MM.1S (cell line): Measurements from ENCODE around the gene DEPDC7.

Source experiments
- DNase-seq: peaks from one replicate; pipeline ENCODE4 v3.0.0-alpha.2; 2015
- H2AFZ ChIP-seq: fragments of 300-600 bp; sonication (generic); 2 replicates; pipeline ENCODE4 v1.6.0; 2016; ENCODE audit warnings: antibody characterized with exemption, low read length
- H3F3A ChIP-seq: fragments of 300-600 bp; sonication (generic); 2 replicates; pipeline ENCODE4 v1.6.1; 2016; ENCODE audit warnings: mild to moderate bottlenecking, antibody characterized with exemption, low read length, moderate library complexity, mixed read lengths; ENCODE audit not compliant: insufficient read depth
- H3K27ac ChIP-seq: fragments of 300-600 bp; sonication (generic); 2 replicates; pipeline ENCODE4 v1.5.1; 2016; ENCODE audit warnings: mild to moderate bottlenecking, low read length
- H3K27me3 ChIP-seq: fragments of 300-600 bp; sonication (generic); replicated peaks from 2 replicates; pipeline ENCODE4 v1.6.0; 2016; ENCODE audit warnings: low read length; ENCODE audit not compliant: insufficient read depth
- H3K36me3 ChIP-seq: fragments of 300-600 bp; sonication (generic); replicated peaks from 2 replicates; pipeline ENCODE4 v1.6.1; 2016; ENCODE audit warnings: mild to moderate bottlenecking, low read length, mixed read lengths; ENCODE audit not compliant: insufficient read depth
- H3K4me1 ChIP-seq: fragments of 300-600 bp; sonication (generic); 2 replicates; pipeline ENCODE4 v1.6.1; 2016; ENCODE audit warnings: low read length, mixed read lengths
- H3K4me2 ChIP-seq: fragments of 300-600 bp; sonication (generic); 2 replicates; pipeline ENCODE4 v1.6.0; 2016; ENCODE audit warnings: low read depth, low read length
- H3K4me3 ChIP-seq: fragments of 300-600 bp; sonication (generic); 2 replicates; pipeline ENCODE4 v1.5.1; 2016; ENCODE audit warnings: low read length, mixed read lengths
- H3K79me2 ChIP-seq: fragments of 300-600 bp; sonication (generic); 2 replicates; pipeline ENCODE4 v1.6.1; 2016; ENCODE audit warnings: mixed run types, low read length, mixed read lengths
- H3K9ac ChIP-seq: fragments of 300-600 bp; sonication (generic); 2 replicates; pipeline ENCODE4 v1.6.1; 2016; ENCODE audit warnings: low read length, mixed read lengths
- H3K9me2 ChIP-seq: fragments of 300-600 bp; sonication (generic); replicated peaks from 2 replicates; pipeline ENCODE4 v1.6.1; 2016; ENCODE audit warnings: mild to moderate bottlenecking, low read length, mixed read lengths; ENCODE audit not compliant: insufficient read depth
- H3K9me3 ChIP-seq: fragments of 300-600 bp; sonication (generic); replicated peaks from 2 replicates; pipeline ENCODE4 v1.6.1; 2016; ENCODE audit warnings: mild to moderate bottlenecking, low read length, mixed read lengths; ENCODE audit not compliant: insufficient read depth
- H4K20me1 ChIP-seq: fragments of 300-600 bp; sonication (generic); 2 replicates; pipeline ENCODE4 v1.6.1; 2016; ENCODE audit warnings: mild to moderate bottlenecking, low read length, moderate library complexity, mixed read lengths; ENCODE audit not compliant: insufficient read depth
- CTCF ChIP-seq: fragments of 300-600 bp; sonication (generic); IDR thresholded peaks from 2 replicates; pipeline ENCODE4 v1.5.1; 2016; ENCODE audit warnings: antibody characterized with exemption, low read length, mixed read lengths
- EZH2 ChIP-seq: fragments of 300-600 bp; sonication (generic); optimal IDR thresholded peaks from 2 replicates; pipeline ENCODE3; 2017; ENCODE audit warnings: low read depth, mild to moderate bottlenecking, antibody characterized with exemption, low read length, mixed read lengths
- EZH2phosphoT487 ChIP-seq: fragments of 300-600 bp; sonication (generic); IDR thresholded peaks from 2 replicates; pipeline ENCODE4 v1.6.1; 2018; ENCODE audit warnings: antibody characterized with exemption, low read length

DEPDC7 gene

GRCh38 chr11:33018840-33019239 is 3.2 kb downstream of the DEPDC7 start:
- no peaks in the 10 kb centered on the region for H3K79me2 ChIP-seq
- no peak overlapping the region for H3K27ac ChIP-seq
- no peaks in the 10 kb centered on the region for H3F3A ChIP-seq
- H3K9me2 ChIP-seq = no peaks in the 10 kb centered on the region
- H3K4me3 ChIP-seq = no peak overlapping the region
- no peak for DNase-seq
- H3K9ac ChIP-seq = no peak overlapping the region
- H2AFZ ChIP-seq = no peak overlapping the region
- H3K4me2 ChIP-seq = no peak overlapping the region
- no peaks in the 10 kb centered on the region for H3K36me3 ChIP-seq
- H4K20me1 ChIP-seq = no peaks in the 10 kb centered on the region
- H3K27me3 ChIP-seq = no peaks in the 10 kb centered on the region
- TF ChIP-seq EZH2phosphoT487 = no peak
- no peak for TF ChIP-seq EZH2
- no peak for TF ChIP-seq CTCF
- no peaks in the 10 kb centered on the region for H3K4me1 ChIP-seq
- H3K9me3 ChIP-seq = no peaks in the 10 kb centered on the region

DNA sequence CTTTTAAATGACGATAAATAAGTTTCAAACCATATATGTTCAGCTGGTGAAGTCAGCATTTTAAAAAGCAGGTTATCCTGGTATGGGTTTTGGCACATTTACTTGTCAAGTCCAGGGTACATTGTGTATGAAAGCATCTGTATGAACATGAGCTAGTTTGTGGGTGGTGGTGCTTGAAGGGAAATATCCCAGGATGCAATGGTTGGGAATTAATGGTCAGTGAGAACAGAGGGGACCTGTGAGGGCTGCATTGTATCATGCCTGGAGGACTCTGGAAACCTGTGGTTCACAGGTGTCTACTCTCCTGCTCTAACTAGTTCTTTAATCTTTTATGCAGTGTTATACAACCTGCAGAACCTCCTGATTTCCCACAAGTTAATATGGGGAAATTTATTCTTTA is 5.8 kb downstream of the DEPDC7 start:
- no peak for TF ChIP-seq EZH2
- TF ChIP-seq CTCF = no peak
- no peak for TF ChIP-seq EZH2phosphoT487
- Histone ChIP-seq H2AFZ (no peak overlapping the region), H3K4me1 (no peaks in the 10 kb centered on the region), H4K20me1 (no peaks in the 10 kb centered on the region), H3K9ac (no peak overlapping the region), H3K4me3 (no peak overlapping the region), H3F3A (no peaks in the 10 kb centered on the region), H3K27ac (no peak overlapping the region), H3K36me3 (no peaks in the 10 kb centered on the region), H3K27me3 (no peaks in the 10 kb centered on the region), H3K79me2 (no peaks in the 10 kb centered on the region), H3K9me3 (no peaks in the 10 kb centered on the region), H3K9me2 (no peaks in the 10 kb centered on the region), H3K4me2 (no peak overlapping the region)
- DNase-seq = no peak

DNA sequence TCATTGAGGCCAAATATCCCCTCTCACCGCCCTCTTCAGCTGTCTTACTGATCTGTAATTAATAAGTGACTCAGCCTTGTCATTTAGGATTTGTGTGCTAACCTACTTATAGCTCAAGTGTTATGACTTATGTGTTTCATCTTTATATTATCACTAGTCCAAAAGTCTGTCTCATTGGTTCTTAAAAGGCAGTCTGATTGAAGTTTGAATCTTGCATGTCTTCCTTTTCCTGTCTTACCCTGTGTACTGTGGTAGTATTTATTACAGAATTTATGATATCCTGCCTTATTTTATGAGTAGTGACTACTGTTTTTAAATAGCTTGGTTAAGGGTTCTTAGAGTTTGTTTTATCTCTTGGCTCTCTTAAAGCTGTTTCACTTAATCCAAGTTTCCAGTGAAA is 6.3 kb downstream of the DEPDC7 start:
- DNase-seq = no peak
- H3K9me2 ChIP-seq = no peaks in the 10 kb centered on the region
- no peaks in the 10 kb centered on the region for H3K4me1 ChIP-seq
- H4K20me1 ChIP-seq = no peaks in the 10 kb centered on the region
- H3K27me3 ChIP-seq = no peaks in the 10 kb centered on the region
- H3K4me3 ChIP-seq = no peak overlapping the region
- H3K4me2 ChIP-seq = no peak overlapping the region
- no peak for TF ChIP-seq EZH2phosphoT487
- TF ChIP-seq EZH2 = no peak
- TF ChIP-seq CTCF = no peak
- no peak overlapping the region for H3K9ac ChIP-seq
- no peak overlapping the region for H3K27ac ChIP-seq
- no peaks in the 10 kb centered on the region for H3K9me3 ChIP-seq
- no peaks in the 10 kb centered on the region for H3F3A ChIP-seq
- H2AFZ ChIP-seq = no peak overlapping the region
- H3K36me3 ChIP-seq = no peaks in the 10 kb centered on the region
- H3K79me2 ChIP-seq = no peaks in the 10 kb centered on the region

DNA sequence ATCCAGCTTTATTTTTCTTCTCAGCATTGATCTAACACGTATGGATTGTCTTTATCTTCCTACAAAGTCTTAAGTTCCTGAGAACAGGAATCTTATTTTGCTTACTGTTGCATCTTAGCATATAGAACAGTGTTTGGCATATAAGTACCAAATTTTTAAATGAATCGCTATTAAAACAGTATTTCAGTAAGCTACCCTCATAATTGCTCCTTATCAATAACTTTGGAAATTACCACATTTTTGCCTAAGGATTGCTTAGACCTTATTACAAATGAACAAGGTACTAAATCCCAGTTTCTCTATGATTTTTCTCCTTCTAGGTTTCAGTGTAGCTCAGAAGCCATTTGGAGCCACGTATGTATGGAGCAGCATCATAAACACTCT is 9.7 kb downstream of the DEPDC7 start:
- no peak overlapping the region for H3K27ac ChIP-seq
- no peaks in the 10 kb centered on the region for H3K27me3 ChIP-seq
- no peaks in the 10 kb centered on the region for H4K20me1 ChIP-seq
- no peak overlapping the region for H3K4me3 ChIP-seq
- no peak overlapping the region for H3K4me2 ChIP-seq
- no peak overlapping the region for H2AFZ ChIP-seq
- no peaks in the 10 kb centered on the region for H3F3A ChIP-seq
- TF ChIP-seq EZH2 = no peak
- TF ChIP-seq CTCF = no peak
- TF ChIP-seq EZH2phosphoT487 = no peak
- no peak for DNase-seq
- no peaks in the 10 kb centered on the region for H3K9me3 ChIP-seq
- no peaks in the 10 kb centered on the region for H3K4me1 ChIP-seq
- H3K9me2 ChIP-seq = no peaks in the 10 kb centered on the region
- no peaks in the 10 kb centered on the region for H3K79me2 ChIP-seq
- H3K36me3 ChIP-seq = no peaks in the 10 kb centered on the region
- H3K9ac ChIP-seq = no peak overlapping the region
